Nephron progenitor cell (in vitro differentiated cells): ENCODE measurements around the gene COG1.
A peak's percentile ranks its signal among the peaks of the same experiment; 100 is the strongest.

Source experiments
- DNase-seq: peaks from one replicate; pipeline ENCODE4 v3.0.0; 2021
- H3K27ac Mint-ChIP-seq: 2 replicates; pipeline ENCODE4 v1.8.0; 2021; ENCODE audit warnings: mild to moderate bottlenecking, moderate library complexity, mixed read lengths
- H3K27me3 Mint-ChIP-seq: 2 replicates; pipeline ENCODE4 v1.8.0; 2021; ENCODE audit warnings: mild to moderate bottlenecking, low read depth, mixed read lengths; ENCODE audit not compliant: poor library complexity
- H3K36me3 Mint-ChIP-seq: 2 replicates; pipeline ENCODE4 v1.8.0; 2021; ENCODE audit warnings: low read depth, mixed read lengths
- H3K4me1 Mint-ChIP-seq: 2 replicates; pipeline ENCODE4 v1.8.0; 2021; ENCODE audit warnings: mixed read lengths
- H3K4me3 Mint-ChIP-seq: 2 replicates; pipeline ENCODE4 v1.8.0; 2021; ENCODE audit warnings: mild to moderate bottlenecking, moderate library complexity, mixed read lengths
- H3K9me3 Mint-ChIP-seq: 2 replicates; pipeline ENCODE4 v1.8.0; 2021; ENCODE audit warnings: mild to moderate bottlenecking, moderate library complexity, mixed read lengths
- TF ChIP-seq, protein P1 (sequence below): fragments of 200-600 bp; sonication (generic); IDR thresholded peaks from 2 replicates; pipeline ENCODE4 v1.5.0; 2021; ENCODE audit warnings: antibody characterized with exemption

COG1 gene

DNA sequence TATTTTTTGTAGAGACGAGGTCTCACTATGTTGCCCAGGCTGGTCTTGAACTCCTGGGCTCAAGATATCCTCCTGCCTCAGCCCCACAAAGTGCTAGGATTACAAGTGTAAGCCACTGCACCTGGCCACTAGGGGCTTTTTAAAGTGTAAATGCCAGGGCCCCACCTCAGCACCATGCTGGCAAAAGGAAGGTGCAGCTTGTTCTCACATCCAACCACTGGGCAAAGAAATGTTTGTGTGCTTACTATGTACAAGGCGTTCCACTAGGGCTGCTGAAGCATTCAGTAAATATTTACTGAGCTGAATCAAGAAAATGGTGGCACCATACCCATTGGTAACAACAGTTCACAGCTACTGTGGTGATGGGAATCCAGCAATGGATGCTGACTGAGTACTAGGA lies 22.6 kb downstream of the COG1 start:
- H3K27ac Mint-ChIP-seq, result peak overlapping the region; percentile 92
- DNase-seq, result no peak
- H3K27me3 Mint-ChIP-seq, result no peaks in the 10 kb centered on the region
- H3K9me3 Mint-ChIP-seq, result no peaks in the 10 kb centered on the region
- no peaks in the 10 kb centered on the region for H3K4me1 Mint-ChIP-seq
- TF ChIP-seq, protein P1, sequence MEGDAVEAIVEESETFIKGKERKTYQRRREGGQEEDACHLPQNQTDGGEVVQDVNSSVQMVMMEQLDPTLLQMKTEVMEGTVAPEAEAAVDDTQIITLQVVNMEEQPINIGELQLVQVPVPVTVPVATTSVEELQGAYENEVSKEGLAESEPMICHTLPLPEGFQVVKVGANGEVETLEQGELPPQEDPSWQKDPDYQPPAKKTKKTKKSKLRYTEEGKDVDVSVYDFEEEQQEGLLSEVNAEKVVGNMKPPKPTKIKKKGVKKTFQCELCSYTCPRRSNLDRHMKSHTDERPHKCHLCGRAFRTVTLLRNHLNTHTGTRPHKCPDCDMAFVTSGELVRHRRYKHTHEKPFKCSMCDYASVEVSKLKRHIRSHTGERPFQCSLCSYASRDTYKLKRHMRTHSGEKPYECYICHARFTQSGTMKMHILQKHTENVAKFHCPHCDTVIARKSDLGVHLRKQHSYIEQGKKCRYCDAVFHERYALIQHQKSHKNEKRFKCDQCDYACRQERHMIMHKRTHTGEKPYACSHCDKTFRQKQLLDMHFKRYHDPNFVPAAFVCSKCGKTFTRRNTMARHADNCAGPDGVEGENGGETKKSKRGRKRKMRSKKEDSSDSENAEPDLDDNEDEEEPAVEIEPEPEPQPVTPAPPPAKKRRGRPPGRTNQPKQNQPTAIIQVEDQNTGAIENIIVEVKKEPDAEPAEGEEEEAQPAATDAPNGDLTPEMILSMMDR, result no peak
- peaks cover 38% of the 10 kb centered on the region for H3K36me3 Mint-ChIP-seq
- no peak overlapping the region for H3K4me3 Mint-ChIP-seq

DNA sequence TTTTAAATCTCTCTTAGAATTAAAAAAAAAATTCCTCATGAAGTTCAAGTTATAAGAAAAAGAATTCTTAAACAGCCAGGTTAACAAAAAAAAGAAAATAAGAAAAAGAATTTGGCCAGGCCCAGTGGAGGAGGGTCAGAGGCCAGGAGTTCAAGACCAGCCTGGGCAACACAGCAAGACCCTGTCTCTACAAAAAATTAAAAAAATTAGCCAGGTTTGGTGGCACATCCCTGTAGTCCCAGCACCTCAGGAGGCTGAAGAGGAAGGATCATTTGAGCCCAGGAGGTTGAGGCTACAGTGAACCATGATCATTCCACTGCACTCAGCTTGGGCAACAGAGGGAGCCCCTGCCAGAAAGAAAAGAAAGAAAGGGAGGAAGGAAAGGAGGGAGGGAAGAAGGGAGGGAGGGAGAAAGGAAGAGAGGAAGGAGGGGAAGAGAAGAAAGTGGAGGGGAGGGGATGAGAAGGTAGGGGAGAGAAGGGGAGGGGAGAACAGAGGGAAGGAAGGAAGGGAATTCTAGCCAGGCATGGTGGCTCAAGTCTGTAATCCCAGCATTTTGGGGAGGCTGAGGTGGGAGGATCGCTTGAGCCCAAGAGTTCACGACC lies 30.9 kb downstream of the COG1 start:
- TF ChIP-seq, protein P1, result no peak
- no peak for DNase-seq
- no peak overlapping the region for H3K4me3 Mint-ChIP-seq
- H3K36me3 Mint-ChIP-seq, result peaks cover 27% of the 10 kb centered on the region
- peak overlapping the region; percentile 29 for H3K27ac Mint-ChIP-seq
- H3K4me1 Mint-ChIP-seq, result peaks cover 10% of the 10 kb centered on the region
- H3K27me3 Mint-ChIP-seq, result no peaks in the 10 kb centered on the region
- no peaks in the 10 kb centered on the region for H3K9me3 Mint-ChIP-seq

DNA sequence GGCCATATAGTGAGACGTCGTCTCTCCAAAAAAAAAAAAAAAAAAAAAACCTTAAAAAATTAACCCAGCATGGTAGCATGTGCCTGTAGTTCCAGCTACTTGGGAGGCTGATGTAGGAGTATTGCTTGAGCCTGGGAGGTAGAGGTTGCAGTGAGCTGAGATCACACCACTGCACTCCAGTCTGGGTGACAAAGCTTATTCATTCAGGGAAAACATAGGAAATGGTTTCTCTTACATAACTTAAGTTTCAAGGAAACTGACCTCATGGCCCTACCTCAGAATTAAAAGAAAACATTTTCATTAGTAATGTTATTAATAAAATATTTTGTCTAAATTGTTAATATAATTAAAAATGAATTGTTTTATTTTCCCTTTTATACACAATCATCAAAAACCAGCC lies 31.4 kb downstream of the COG1 start:
- Mint-ChIP-seq H3K4me1 (peaks cover 15% of the 10 kb centered on the region), H3K27me3 (no peaks in the 10 kb centered on the region), H3K9me3 (no peaks in the 10 kb centered on the region), H3K27ac (no peak overlapping the region), H3K4me3 (no peak overlapping the region), H3K36me3 (peaks cover 23% of the 10 kb centered on the region)
- TF ChIP-seq, protein P1, result no peak
- DNase-seq, result no peak

DNA sequence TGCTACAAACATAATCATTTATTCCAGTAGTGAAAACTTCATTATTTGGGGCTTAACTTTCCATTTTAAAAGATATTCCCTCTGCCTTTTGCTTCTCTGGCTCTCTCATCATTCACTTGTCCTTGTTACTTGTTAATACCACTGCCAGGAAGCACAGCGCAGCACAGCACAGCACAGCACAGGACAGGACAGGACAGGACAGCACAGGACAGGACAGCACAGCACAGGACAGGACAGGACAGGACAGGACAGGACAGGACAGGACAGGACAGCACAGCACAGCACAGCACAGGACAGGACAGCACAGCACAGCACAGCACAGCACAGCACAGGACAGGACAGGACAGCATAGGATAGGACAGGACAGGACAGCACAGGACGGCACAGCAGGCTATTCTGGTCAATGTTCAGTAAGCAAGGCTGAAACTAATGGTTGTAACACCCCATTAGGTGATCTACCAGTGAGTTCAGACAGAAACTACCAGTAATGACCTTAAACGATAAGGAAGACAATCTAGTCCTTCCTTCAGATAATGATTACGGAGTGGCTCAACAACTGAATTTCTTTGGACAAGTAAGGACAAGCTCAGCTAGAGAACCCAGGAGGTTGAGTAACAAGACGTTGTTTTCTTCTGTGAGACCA lies 31.9 kb downstream of the COG1 start:
- no peak overlapping the region for H3K27ac Mint-ChIP-seq
- H3K36me3 Mint-ChIP-seq, result peaks cover 21% of the 10 kb centered on the region

DNA sequence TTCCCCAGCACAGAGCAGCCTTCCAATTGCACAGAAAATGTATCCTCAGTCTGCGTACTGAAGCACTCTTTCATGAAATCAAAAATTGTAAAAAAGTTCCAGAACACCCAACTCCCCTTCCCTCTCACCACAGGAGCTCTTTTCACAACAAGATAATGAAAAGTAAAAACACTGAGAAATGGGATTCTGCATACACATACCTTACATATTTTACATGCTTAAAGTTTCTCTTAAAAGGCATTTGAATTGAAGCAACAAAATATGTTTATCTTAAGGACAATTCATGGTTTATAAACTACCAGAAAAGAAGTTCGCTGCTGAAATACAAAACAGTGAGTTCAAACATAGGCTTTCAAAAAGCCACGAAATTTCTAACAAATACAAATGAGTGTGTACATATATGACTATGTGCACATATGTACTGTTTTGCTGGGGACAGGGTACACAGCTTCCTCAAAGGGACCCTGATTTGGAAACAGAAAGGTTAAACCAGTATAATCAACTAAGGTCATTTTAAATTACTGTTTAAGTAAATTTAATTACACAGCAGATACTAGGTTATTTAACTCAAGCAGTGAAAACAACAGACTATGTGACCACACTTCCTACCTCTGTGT lies 33.8 kb downstream of the COG1 start:
- Mint-ChIP-seq H3K36me3 (peaks cover 14% of the 10 kb centered on the region), H3K9me3 (no peaks in the 10 kb centered on the region), H3K27me3 (no peaks in the 10 kb centered on the region), H3K4me1 (peaks cover 34% of the 10 kb centered on the region), H3K4me3 (no peak overlapping the region), H3K27ac (no peak overlapping the region)
- TF ChIP-seq, protein P1, result no peak
- DNase-seq, result no peak

More for the DNA sequence above, 31.9 kb downstream of the COG1 start:
- no peak overlapping the region for H3K4me3 Mint-ChIP-seq
- H3K27me3 Mint-ChIP-seq, result no peaks in the 10 kb centered on the region
- TF ChIP-seq, protein P1, result no peak
- H3K9me3 Mint-ChIP-seq, result no peaks in the 10 kb centered on the region
- H3K4me1 Mint-ChIP-seq, result peaks cover 17% of the 10 kb centered on the region
- DNase-seq, result no peak
